GM10248 (cell line): ENCODE measurements around the gene PCNX3.

Source experiments
- CTCF ChIA-PET: fragments of 300-600 bp; sonication (Branson Sonifier 250); formaldehyde crosslinking; extraction: SDS; loops from one replicate; lab custom pipeline; 2021; ENCODE audit warnings: antibody characterized with exemption; lab: Yijun Ruan, JAX
- POLR2A ChIA-PET: fragments of 350-650 bp; sonication (Branson Sonifier 250); formaldehyde crosslinking; extraction: SDS; loops from one replicate; lab custom pipeline; 2020; ENCODE audit warnings: antibody characterized with exemption; lab: Yijun Ruan, JAX
- DNase-seq: peaks from one replicate; pipeline ENCODE4 v3.0.0; 2012; ENCODE audit errors: extremely low spot score
- TF ChIP-seq, protein P1 (sequence below): IDR thresholded peaks from 2 replicates; pipeline ENCODE4 v1.5.1; 2012; ENCODE audit warnings: mild to moderate bottlenecking, low read depth; ENCODE audit errors: extremely low read depth, missing control alignments, control extremely low read depth

The PCNX3 gene

DNA sequence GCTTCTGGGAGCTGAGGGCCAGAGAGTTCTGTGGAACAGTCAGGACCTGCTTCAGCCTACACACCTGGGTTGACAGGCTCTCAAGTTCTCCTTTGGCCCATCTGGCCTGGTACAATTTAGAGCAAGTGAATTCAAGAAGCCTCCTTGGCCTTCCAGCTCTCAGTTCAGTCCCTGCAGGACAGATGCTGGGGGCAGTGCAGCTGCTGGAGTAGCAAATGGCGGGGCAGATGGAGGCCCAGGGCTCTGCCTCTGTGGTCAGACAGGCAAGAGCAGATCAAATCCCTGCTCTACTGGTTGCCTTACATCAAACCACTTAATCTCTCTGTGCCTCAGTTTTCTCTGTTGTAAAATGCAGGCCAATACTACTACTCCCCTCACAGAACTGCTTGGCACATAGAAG, 11.3 kb upstream of the PCNX3 start:
- ChIA-PET CTCF (interaction anchor here (1.4 to 24.8 kb wide), 5 partner anchors 9 to 63 kb away, joined by 3 to 351 read pairs (median 6); partner anchors contain the start of genes EHBP1L1 and KCNK7), POLR2A (interaction anchor here (0.6 kb wide), 4 partner anchors 99 to 290 kb away, joined by 3 to 10 read pairs (median 6); partner anchors contain the start of gene CDC42EP2)
- TF ChIP-seq, protein P1, sequence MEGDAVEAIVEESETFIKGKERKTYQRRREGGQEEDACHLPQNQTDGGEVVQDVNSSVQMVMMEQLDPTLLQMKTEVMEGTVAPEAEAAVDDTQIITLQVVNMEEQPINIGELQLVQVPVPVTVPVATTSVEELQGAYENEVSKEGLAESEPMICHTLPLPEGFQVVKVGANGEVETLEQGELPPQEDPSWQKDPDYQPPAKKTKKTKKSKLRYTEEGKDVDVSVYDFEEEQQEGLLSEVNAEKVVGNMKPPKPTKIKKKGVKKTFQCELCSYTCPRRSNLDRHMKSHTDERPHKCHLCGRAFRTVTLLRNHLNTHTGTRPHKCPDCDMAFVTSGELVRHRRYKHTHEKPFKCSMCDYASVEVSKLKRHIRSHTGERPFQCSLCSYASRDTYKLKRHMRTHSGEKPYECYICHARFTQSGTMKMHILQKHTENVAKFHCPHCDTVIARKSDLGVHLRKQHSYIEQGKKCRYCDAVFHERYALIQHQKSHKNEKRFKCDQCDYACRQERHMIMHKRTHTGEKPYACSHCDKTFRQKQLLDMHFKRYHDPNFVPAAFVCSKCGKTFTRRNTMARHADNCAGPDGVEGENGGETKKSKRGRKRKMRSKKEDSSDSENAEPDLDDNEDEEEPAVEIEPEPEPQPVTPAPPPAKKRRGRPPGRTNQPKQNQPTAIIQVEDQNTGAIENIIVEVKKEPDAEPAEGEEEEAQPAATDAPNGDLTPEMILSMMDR: no peak
- no peak for DNase-seq

DNA sequence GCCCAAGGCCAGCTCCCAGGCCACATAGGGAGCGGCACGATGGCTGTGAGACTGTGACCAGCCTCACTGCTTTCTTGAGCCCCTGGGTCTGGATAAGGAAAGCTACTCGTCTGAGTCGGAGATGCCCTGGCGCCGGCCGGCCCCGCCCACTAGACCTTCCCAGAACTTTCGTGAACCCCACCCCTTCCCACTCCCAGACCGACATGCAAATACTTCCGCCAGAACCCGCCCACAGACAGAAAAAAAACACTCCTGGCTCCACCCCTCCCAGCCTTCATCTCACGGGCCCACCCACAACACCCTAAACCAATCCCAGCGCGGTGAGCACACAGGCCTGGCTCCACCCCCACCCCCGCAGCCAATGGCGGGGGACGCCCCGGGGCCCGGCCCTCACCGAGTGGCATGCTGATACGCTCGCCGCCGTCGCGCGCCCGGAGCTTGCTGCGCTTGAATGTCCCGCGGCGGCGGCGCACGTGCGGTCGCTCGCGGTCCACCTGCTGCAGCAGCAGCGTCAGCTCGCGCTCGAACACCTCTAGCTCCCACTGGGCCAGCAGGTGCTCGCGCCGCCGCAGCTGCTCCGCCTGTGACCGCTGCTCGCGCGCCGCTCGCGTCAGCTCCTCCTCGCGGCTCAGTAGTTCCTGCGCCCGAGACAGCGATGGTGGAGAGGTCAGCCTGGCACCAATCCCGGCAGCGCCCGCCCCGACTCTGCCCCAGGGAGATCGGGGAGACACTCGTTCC, 8.5 kb upstream of the PCNX3 start:
- DNase-seq: no peak
- CTCF ChIA-PET: interaction anchor here (1.2 to 24.8 kb wide), 3 partner anchors 9 to 22 kb away, joined by 3 to 351 read pairs (median 4); partner anchors contain the start of genes EHBP1L1 and KCNK7
- TF ChIP-seq, protein P1: no peak
- POLR2A ChIA-PET: no interaction called here

DNA sequence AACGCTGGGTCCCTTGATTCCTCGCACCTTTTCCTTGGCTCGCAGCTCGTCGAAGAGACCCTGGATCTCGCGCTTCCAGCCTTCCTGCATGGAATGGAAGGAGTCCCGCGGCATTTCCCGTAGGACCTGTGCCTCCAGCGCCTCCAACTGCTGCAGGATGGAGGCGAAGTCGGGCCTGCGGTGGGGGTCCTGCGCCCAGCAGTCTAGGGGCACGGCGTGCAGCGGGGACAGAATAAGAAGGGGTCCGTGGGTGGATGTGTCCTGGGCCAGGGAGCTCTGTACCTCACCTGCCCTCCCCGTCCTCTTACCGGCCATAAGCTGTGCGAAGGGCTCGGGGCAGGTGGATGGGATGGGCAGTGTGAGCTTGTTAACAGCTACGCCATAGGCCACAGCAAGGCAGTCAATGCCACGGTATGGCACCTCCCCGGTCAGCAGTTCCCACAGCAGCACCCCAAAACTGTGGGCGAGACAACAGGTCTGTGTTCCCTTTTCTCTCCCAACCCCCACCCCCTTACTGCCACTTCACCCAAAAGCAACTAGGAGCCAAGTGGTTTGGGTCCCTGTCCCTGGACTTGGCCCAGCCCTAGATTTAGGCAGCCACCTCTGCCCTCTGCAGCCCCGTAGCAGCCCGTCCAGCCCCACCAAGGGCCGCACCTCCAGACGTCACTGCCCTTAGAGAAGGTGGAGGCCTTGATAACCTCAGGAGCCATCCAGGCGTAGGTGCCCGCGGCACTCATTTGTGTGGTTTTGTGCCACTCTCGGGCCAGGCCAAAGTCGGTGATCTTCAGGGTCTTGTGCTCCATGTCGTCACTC, 7.8 kb upstream of the PCNX3 start:
- POLR2A ChIA-PET: no interaction called here
- DNase-seq: no peak
- TF ChIP-seq, protein P1: no peak
- CTCF ChIA-PET: interaction anchor here (1.3 to 24.8 kb wide), 3 partner anchors 10 to 67 kb away, joined by 4 to 351 read pairs (median 6); partner anchors contain the start of genes EHBP1L1 and KCNK7

DNA sequence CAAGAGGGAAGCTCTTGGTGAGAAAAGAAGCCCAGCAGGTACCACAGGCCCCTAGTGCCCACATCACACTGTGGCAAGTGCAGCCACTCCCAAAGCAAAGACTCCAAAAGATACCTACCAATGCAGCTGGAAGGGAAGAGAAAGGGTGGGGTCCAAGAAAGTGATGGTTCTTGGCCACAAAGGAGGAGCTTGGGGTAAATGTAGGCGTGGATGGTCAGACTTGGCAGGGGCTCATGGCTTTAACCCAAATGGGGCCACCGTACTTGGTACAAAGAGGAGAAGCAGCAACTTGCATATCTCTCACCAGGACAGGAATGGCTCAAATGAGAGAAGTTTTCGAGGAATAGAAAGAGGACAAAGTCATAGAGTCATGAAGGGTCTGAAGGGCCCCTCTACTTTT, 6.3 kb upstream of the PCNX3 start:
- ChIA-PET CTCF (interaction anchor here (0.7 to 24.8 kb wide), 5 partner anchors 9 to 68 kb away, joined by 3 to 351 read pairs (median 6); partner anchors contain the start of genes EHBP1L1, FAM89B and KCNK7), POLR2A (interaction anchor here (1.0 to 1.5 kb wide), 2 partner anchors 9 to 101 kb away, joined by 3 read pairs; no protein-coding TSS in a partner anchor)
- TF ChIP-seq, protein P1: no peak
- no peak for DNase-seq

DNA sequence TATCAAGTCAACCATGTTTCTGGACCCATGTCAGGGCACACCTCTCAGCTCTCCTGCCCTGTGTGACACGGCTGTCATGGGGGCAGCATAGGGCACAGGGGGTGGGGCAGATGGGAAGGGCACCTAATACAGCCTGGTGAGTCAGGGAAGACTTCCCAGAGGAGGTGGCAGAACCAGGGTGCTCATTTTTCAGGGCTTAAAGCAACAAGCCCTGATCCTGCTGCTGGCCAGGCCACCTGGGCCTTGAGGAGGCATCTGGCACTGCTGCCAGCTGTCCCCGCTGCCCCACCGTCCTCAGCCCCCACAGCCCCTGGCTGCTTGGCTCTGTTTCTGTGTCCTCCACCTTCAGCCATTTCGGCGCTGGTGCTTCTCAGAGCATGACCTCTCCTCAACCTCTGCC, 5.9 kb upstream of the PCNX3 start:
- CTCF ChIA-PET: interaction anchor here (1.7 to 24.8 kb wide), 4 partner anchors 11 to 69 kb away, joined by 5 to 351 read pairs (median 6); partner anchors contain the start of genes EHBP1L1, FAM89B and KCNK7
- no peak for DNase-seq
- TF ChIP-seq, protein P1: no peak
- POLR2A ChIA-PET: interaction anchor here (1.0 to 1.5 kb wide), 2 partner anchors 9 to 102 kb away, joined by 3 read pairs; no protein-coding TSS in a partner anchor

DNA sequence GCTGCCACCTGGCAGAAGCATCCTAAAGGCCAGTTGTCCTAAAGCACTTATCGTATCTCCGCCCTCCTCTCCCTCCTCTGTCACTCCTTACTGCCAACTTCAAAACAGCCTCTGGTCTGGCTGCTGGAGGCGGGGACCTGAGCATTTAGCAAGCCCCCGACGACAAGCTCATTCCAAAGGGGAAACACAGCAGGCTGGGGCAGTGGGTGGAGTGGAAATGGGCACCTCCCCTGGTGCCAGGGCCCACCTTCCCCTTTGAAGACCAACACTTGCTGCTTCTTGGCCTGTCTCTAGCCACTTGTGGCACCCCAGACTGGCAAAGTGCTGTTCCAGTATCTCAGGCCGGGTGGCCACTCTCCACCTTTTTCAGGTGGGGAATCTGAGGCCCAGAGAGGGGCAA, 5.2 kb upstream of the PCNX3 start:
- TF ChIP-seq, protein P1: no peak
- POLR2A ChIA-PET: no interaction called here
- DNase-seq: no peak
- CTCF ChIA-PET: interaction anchor here (1.7 to 24.8 kb wide), 3 partner anchors 25 to 70 kb away, joined by 6 to 351 read pairs (median 6); partner anchors contain the start of genes EHBP1L1, FAM89B and KCNK7
